Measurements from ENCODE around the gene XPNPEP2.

XPNPEP2 gene

GRCh38 chrX:129714581-129714980 lies 24.2 kb upstream of the XPNPEP2 start:
- no peak for TF ChIP-seq FOXP2 (optimal IDR thresholded peaks at IDR 0.05; ENCODE audit: control extremely low read depth, extremely low read length, insufficient read depth)
- no peak for TF ChIP-seq EZH2 (IDR thresholded peaks at IDR 0.05)
- TF ChIP-seq POLR2AphosphoS5 (IDR thresholded peaks at IDR 0.05; ENCODE audit: borderline replicate concordance, low read depth, low read length), result no peak
- H3K36me3 ChIP-seq (ENCODE audit: insufficient read depth, low read length), result no peaks in the 10 kb centered on the region
- no peak for DNase-seq (ENCODE audit: low read depth, low spot score)
- no peak overlapping the region for H3K9ac ChIP-seq (ENCODE audit: insufficient read length)
- no peak overlapping the region for H3K27ac ChIP-seq
- H3K4me3 ChIP-seq, result no peak overlapping the region
- H3K9me3 ChIP-seq (ENCODE audit: low read depth, low read length), result no peaks in the 10 kb centered on the region

- no peak for TF ChIP-seq FOXP2 (optimal IDR thresholded peaks at IDR 0.05; ENCODE audit: control extremely low read depth, extremely low read length, insufficient read depth)
- TF ChIP-seq POLR2AphosphoS5 (IDR thresholded peaks at IDR 0.05; ENCODE audit: borderline replicate concordance, low read depth, low read length), result no peak
- no peak for TF ChIP-seq EZH2 (IDR thresholded peaks at IDR 0.05)
- no peak for DNase-seq (ENCODE audit: low read depth, low spot score)
- H3K9me3 ChIP-seq (ENCODE audit: low read depth, low read length), result no peaks in the 10 kb centered on the region
- H3K27ac ChIP-seq, result no peak overlapping the region
- no peak overlapping the region for H3K9ac ChIP-seq (ENCODE audit: insufficient read length)
- no peak overlapping the region for H3K4me3 ChIP-seq
- no peaks in the 10 kb centered on the region for H3K36me3 ChIP-seq (ENCODE audit: insufficient read depth, low read length)
Observed at GRCh38 chrX:129716507-129716906, 22.3 kb upstream of the XPNPEP2 start.

- no peaks in the 10 kb centered on the region for H3K36me3 ChIP-seq (ENCODE audit: insufficient read depth, low read length)
- no peak overlapping the region for H3K9ac ChIP-seq (ENCODE audit: insufficient read length)
- no peak overlapping the region for H3K27ac ChIP-seq
- DNase-seq (ENCODE audit: low read depth, low spot score), result no peak
- TF ChIP-seq EZH2 (IDR thresholded peaks at IDR 0.05), result no peak
- no peak for TF ChIP-seq FOXP2 (optimal IDR thresholded peaks at IDR 0.05; ENCODE audit: control extremely low read depth, extremely low read length, insufficient read depth)
- no peak for TF ChIP-seq POLR2AphosphoS5 (IDR thresholded peaks at IDR 0.05; ENCODE audit: borderline replicate concordance, low read depth, low read length)
- H3K4me3 ChIP-seq, result no peak overlapping the region
- H3K9me3 ChIP-seq (ENCODE audit: low read depth, low read length), result no peaks in the 10 kb centered on the region
Observed at GRCh38 chrX:129717892-129718291, 20.9 kb upstream of the XPNPEP2 start.

- DNase-seq (ENCODE audit: low read depth, low spot score), result no peak
- Histone ChIP-seq H3K4me3 (no peak overlapping the region), H3K36me3 (ENCODE audit: insufficient read depth, low read length) (no peaks in the 10 kb centered on the region), H3K9me3 (ENCODE audit: low read depth, low read length) (no peaks in the 10 kb centered on the region), H3K27ac (no peak overlapping the region), H3K9ac (ENCODE audit: insufficient read length) (no peak overlapping the region)
- TF ChIP-seq POLR2AphosphoS5 (IDR thresholded peaks at IDR 0.05; ENCODE audit: borderline replicate concordance, low read depth, low read length) (no peak), FOXP2 (optimal IDR thresholded peaks at IDR 0.05; ENCODE audit: control extremely low read depth, extremely low read length, insufficient read depth) (no peak), EZH2 (IDR thresholded peaks at IDR 0.05) (no peak)
Observed at GRCh38 chrX:129718676-129719075, 20.1 kb upstream of the XPNPEP2 start.

GRCh38 chrX:129719268-129719667 lies 19.5 kb upstream of the XPNPEP2 start:
- Histone ChIP-seq H3K9me3 (ENCODE audit: low read depth, low read length) (no peaks in the 10 kb centered on the region), H3K27ac (no peak overlapping the region), H3K4me3 (no peak overlapping the region), H3K36me3 (ENCODE audit: insufficient read depth, low read length) (no peaks in the 10 kb centered on the region), H3K9ac (ENCODE audit: insufficient read length) (no peak overlapping the region)
- TF ChIP-seq EZH2 (IDR thresholded peaks at IDR 0.05), result no peak
- TF ChIP-seq POLR2AphosphoS5 (IDR thresholded peaks at IDR 0.05; ENCODE audit: borderline replicate concordance, low read depth, low read length), result no peak
- TF ChIP-seq FOXP2 (optimal IDR thresholded peaks at IDR 0.05; ENCODE audit: control extremely low read depth, extremely low read length, insufficient read depth), result no peak
- DNase-seq (ENCODE audit: low read depth, low spot score), result no peak

- no peak overlapping the region for H3K4me3 ChIP-seq
- TF ChIP-seq POLR2AphosphoS5 (IDR thresholded peaks at IDR 0.05; ENCODE audit: borderline replicate concordance, low read depth, low read length) (no peak), EZH2 (IDR thresholded peaks at IDR 0.05) (no peak), FOXP2 (optimal IDR thresholded peaks at IDR 0.05; ENCODE audit: control extremely low read depth, extremely low read length, insufficient read depth) (no peak)
- no peak for DNase-seq (ENCODE audit: low read depth, low spot score)
- H3K27ac ChIP-seq, result no peak overlapping the region
- H3K36me3 ChIP-seq (ENCODE audit: insufficient read depth, low read length), result no peaks in the 10 kb centered on the region
- H3K9ac ChIP-seq (ENCODE audit: insufficient read length), result no peak overlapping the region
- H3K9me3 ChIP-seq (ENCODE audit: low read depth, low read length), result no peaks in the 10 kb centered on the region
Observed at GRCh38 chrX:129719931-129720530, 18.7 kb upstream of the XPNPEP2 start.

GRCh38 chrX:129720741-129721140 lies 18.0 kb upstream of the XPNPEP2 start:
- Histone ChIP-seq H3K36me3 (ENCODE audit: insufficient read depth, low read length) (no peaks in the 10 kb centered on the region), H3K4me3 (no peak overlapping the region), H3K9ac (ENCODE audit: insufficient read length) (no peak overlapping the region), H3K27ac (no peak overlapping the region), H3K9me3 (ENCODE audit: low read depth, low read length) (no peaks in the 10 kb centered on the region)
- DNase-seq (ENCODE audit: low read depth, low spot score), result no peak
- TF ChIP-seq FOXP2 (optimal IDR thresholded peaks at IDR 0.05; ENCODE audit: control extremely low read depth, extremely low read length, insufficient read depth) (no peak), EZH2 (IDR thresholded peaks at IDR 0.05) (no peak), POLR2AphosphoS5 (IDR thresholded peaks at IDR 0.05; ENCODE audit: borderline replicate concordance, low read depth, low read length) (no peak)

- H3K9ac ChIP-seq (ENCODE audit: insufficient read length), result no peak overlapping the region
- no peak overlapping the region for H3K4me3 ChIP-seq
- TF ChIP-seq FOXP2 (optimal IDR thresholded peaks at IDR 0.05; ENCODE audit: control extremely low read depth, extremely low read length, insufficient read depth) (no peak), POLR2AphosphoS5 (IDR thresholded peaks at IDR 0.05; ENCODE audit: borderline replicate concordance, low read depth, low read length) (no peak), EZH2 (IDR thresholded peaks at IDR 0.05) (no peak)
- no peaks in the 10 kb centered on the region for H3K36me3 ChIP-seq (ENCODE audit: insufficient read depth, low read length)
- DNase-seq (ENCODE audit: low read depth, low spot score), result no peak
- no peaks in the 10 kb centered on the region for H3K9me3 ChIP-seq (ENCODE audit: low read depth, low read length)
- H3K27ac ChIP-seq, result no peak overlapping the region
Observed at GRCh38 chrX:129721414-129721813, 17.4 kb upstream of the XPNPEP2 start.

GRCh38 chrX:129721870-129722269 lies 16.9 kb upstream of the XPNPEP2 start:
- TF ChIP-seq EZH2 (IDR thresholded peaks at IDR 0.05) (no peak), POLR2AphosphoS5 (IDR thresholded peaks at IDR 0.05; ENCODE audit: borderline replicate concordance, low read depth, low read length) (no peak), FOXP2 (optimal IDR thresholded peaks at IDR 0.05; ENCODE audit: control extremely low read depth, extremely low read length, insufficient read depth) (no peak)
- Histone ChIP-seq H3K4me3 (no peak overlapping the region), H3K36me3 (ENCODE audit: insufficient read depth, low read length) (no peaks in the 10 kb centered on the region), H3K27ac (no peak overlapping the region), H3K9me3 (ENCODE audit: low read depth, low read length) (no peaks in the 10 kb centered on the region), H3K9ac (ENCODE audit: insufficient read length) (no peak overlapping the region)
- DNase-seq (ENCODE audit: low read depth, low spot score), result no peak
